Uterus (tissue), 2 donors: ENCODE data around the gene MTG2.

ENCODE experiments used
- POLR2A ChIP-seq, 2 donors: fragments of 450-650 bp; IDR thresholded peaks; one replicate each; pipeline ENCODE4 v1.6.1; 2016; ENCODE audit warnings: antibody characterized with exemption in 2 of 2, mild to moderate bottlenecking in 1 of 2, moderate library complexity in 1 of 2
- TF ChIP-seq, protein P1 (sequence below), 4 experiments: fragments of 200-600 bp in 2 of 4; fragments of 450-650 bp in 2 of 4; sonication (generic) in 2 of 4; IDR thresholded peaks; one replicate each; pipeline ENCODE4 v1.5.1; 2016 to 2019; ENCODE audit warnings: antibody characterized with exemption in 4 of 4, mild to moderate bottlenecking in 2 of 4, moderate library complexity in 1 of 4

DNA sequence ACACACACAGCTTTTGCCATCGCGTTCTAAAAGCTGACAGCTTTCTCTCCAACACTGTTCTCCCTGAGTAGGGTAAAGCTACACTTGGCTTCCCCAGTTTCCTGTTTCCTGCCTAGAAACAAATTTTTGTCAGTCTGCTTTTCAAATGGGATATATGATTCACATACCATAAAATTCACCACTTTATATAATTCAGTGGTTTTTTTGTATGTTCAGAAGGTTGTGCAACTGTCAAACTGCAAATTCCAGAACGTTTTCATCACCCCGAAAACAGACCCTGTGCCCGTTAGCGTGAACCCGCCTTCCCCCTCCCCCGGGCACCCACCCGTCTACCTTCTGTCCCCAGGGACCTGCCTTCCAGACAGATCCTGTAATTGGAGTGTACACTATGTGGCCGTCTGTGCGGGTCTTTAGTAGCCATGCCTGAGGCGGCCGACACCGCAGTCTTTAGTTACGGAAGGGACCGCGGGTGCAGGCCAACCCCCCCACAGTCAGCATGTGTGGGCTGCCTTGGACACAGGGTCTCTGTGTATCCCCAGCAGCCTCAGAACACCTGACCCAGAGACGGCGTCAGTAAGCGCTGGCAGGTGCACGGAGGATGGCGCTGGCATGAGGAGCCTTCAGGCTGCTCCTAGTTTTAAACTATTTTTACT is 20.7 kb downstream of the MTG2 start:
- TF ChIP-seq, protein P1, sequence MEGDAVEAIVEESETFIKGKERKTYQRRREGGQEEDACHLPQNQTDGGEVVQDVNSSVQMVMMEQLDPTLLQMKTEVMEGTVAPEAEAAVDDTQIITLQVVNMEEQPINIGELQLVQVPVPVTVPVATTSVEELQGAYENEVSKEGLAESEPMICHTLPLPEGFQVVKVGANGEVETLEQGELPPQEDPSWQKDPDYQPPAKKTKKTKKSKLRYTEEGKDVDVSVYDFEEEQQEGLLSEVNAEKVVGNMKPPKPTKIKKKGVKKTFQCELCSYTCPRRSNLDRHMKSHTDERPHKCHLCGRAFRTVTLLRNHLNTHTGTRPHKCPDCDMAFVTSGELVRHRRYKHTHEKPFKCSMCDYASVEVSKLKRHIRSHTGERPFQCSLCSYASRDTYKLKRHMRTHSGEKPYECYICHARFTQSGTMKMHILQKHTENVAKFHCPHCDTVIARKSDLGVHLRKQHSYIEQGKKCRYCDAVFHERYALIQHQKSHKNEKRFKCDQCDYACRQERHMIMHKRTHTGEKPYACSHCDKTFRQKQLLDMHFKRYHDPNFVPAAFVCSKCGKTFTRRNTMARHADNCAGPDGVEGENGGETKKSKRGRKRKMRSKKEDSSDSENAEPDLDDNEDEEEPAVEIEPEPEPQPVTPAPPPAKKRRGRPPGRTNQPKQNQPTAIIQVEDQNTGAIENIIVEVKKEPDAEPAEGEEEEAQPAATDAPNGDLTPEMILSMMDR (IDR thresholded peaks at IDR 0.05), result no peak
- no peak for TF ChIP-seq POLR2A (IDR thresholded peaks at IDR 0.05)
